Vagina (tissue), 2 donors: ENCODE measurements around the gene KNDC1.

Source experiments
- CTCF ChIP-seq, 3 experiments: fragments of 450-650 bp in 2 of 3; fragments of 200-600 bp in 1 of 3; sonication (generic) in 1 of 3; IDR thresholded peaks; one replicate each; pipeline ENCODE4 v1.5.1; 2017 to 2019; ENCODE audit warnings: antibody characterized with exemption in 3 of 3, mild to moderate bottlenecking in 2 of 3, moderate library complexity in 2 of 3
- POLR2AphosphoS5 ChIP-seq, 2 donors: sonication (generic); formaldehyde crosslinking; IDR thresholded peaks; one replicate each; pipeline ENCODE4 v1.9.0; 2017; ENCODE audit warnings: antibody characterized with exemption in 2 of 2, mild to moderate bottlenecking in 2 of 2, low read depth in 1 of 2; ENCODE audit not compliant: insufficient read depth in 1 of 2

- no peak for TF ChIP-seq CTCF (IDR thresholded peaks at IDR 0.05)
- TF ChIP-seq POLR2AphosphoS5 (IDR thresholded peaks at IDR 0.05; ENCODE audit: insufficient read depth in 1 of 2, low read depth in 1 of 2) = no peak
Observed at GRCh38 chr10:133237241-133237587, 77.2 kb downstream of the KNDC1 start.
